Heart right ventricle (tissue), 16 donors: ENCODE data around the gene ZDBF2. TPM values are rescaled to one million over a fixed set of nuclear protein-coding genes. Genes with fewer than 3 reads are reported as not detected.

ENCODE experiments used
- ATAC-seq, 8 donors: fragments of 200-7000 bp; cut with Tn5 transposase; one replicate each; pipeline ENCODE4 v1.9.1; 2020; ENCODE audit warnings: mild to moderate bottlenecking in 8 of 8, moderate library complexity in 8 of 8, moderate number of reproducible peaks in 1 of 8
- DNase-seq, 2 donors: peaks; one replicate each; pipeline ENCODE4 v3.0.0-alpha.2; 2020
- H3K27ac ChIP-seq, 10 donors: fragments of 200-600 bp; sonication (generic) in 2 of 10; one replicate each; pipeline versions ENCODE4 v1.5.0 to v1.8.0; 2020 to 2022; ENCODE audit warnings: mild to moderate bottlenecking in 3 of 10
- H3K27me3 ChIP-seq, 7 donors: fragments of 200-600 bp; one replicate each; pipeline ENCODE4 v1.8.0; 2021 to 2022; ENCODE audit warnings: mild to moderate bottlenecking in 2 of 7
- H3K36me3 ChIP-seq, 9 donors: fragments of 200-600 bp; sonication (generic) in 1 of 9; one replicate each; pipeline versions ENCODE4 v1.5.0 to v1.8.0; 2020 to 2022; ENCODE audit warnings: mild to moderate bottlenecking in 2 of 9
- H3K4me1 ChIP-seq, 9 donors: fragments of 200-600 bp; sonication (generic) in 1 of 9; one replicate each; pipeline versions ENCODE4 v1.5.0 to v1.8.0; 2020 to 2022; ENCODE audit warnings: mild to moderate bottlenecking in 4 of 9
- H3K4me3 ChIP-seq, 10 donors: fragments of 200-600 bp; sonication (generic) in 2 of 10; one replicate each; pipeline versions ENCODE4 v1.5.0 to v1.8.0; 2020 to 2022; ENCODE audit warnings: mild to moderate bottlenecking in 7 of 10, moderate library complexity in 2 of 10
- H3K9me3 ChIP-seq, 11 donors: fragments of 200-600 bp in 10 of 11; sonication (generic) in 2 of 11; one replicate each; pipeline versions ENCODE4 v1.5.0 to v1.8.0; 2013 to 2022; ENCODE audit warnings: mild to moderate bottlenecking in 2 of 11, control low read depth in 1 of 11, moderate library complexity in 1 of 11
- CTCF ChIP-seq, 9 donors: fragments of 200-600 bp; sonication (generic) in 2 of 9; IDR thresholded peaks; one replicate each; pipeline versions ENCODE4 v1.5.0 to v1.8.0; 2021 to 2022; ENCODE audit warnings: antibody characterized with exemption in 9 of 9, mild to moderate bottlenecking in 5 of 9, moderate library complexity in 1 of 9
- WGBS, 2 donors: extraction: QIAGEN DNeasy Blood & Tissue Kit; methylation state at CpG; one replicate each; pipeline ENCODE4 v1.1.7; 2013; ENCODE audit warnings: inconsistent platforms in 1 of 2; 5-methylcytosine and 5-hydroxymethylcytosine counted together
- intact Hi-C, 10 donors: fragments of 100-400 bp; cut with DNase I; formaldehyde crosslinking; loops; one replicate each; pipeline versions ENCODE4 v1.11.1 to v1.14.2; 2022
- polyA plus RNA-seq, 2 donors: library from polyadenylated mRNA; stranded (reverse); fragments of 200-250 nt; gene quantifications; one replicate each; pipeline ENCODE4 v1.2.3, GENCODE V29; 2013
- total RNA-seq, 10 donors: library from RNA; stranded (reverse); fragmentation: NEBNext Ultra II Directional in 3 of 10; extraction: Animal tissue kit (Norgen Biotek cat#: 25700) in 3 of 10; gene quantifications; one replicate each; pipeline versions ENCODE4 v1.2.1 to v1.2.4, GENCODE V29; 2021 to 2023
- donor health status: Arrhythmogenic right ventricular cardiomyopathy.
- donor health status: ischemic (EF 13 %, LVEDD 7.1; RV severe dilation, severe dysfunction).
- donor health status: healthy with polysubstance abuse.
- donor health status: DM: no; HTN: yes; CAD: no.
- donor health status: DM: no; HTN: no; CAD: no.
- donor health status: ischemic (EF 25% LVEDD 6.9; RV normal size, moderate dysfunction).
- donor health status: ischemic (EF 25% LVEDD 5.7; RV mildly dilated, moderate dysfunction).
- donor health status: healthy.
- donor health status: DM: yes; HTN: yes; CAD: no.
- donor health status: Ischemic cardiomyopathy.
- donor health status: ischemic (EF 35%, LVEDD 5.7; RV mildly dilated, moderate dysfunction).
- donor health status: nonischemic (EF 11% LVEDD 7.7; RV severe dilation, severe dysfunction).
- donor health status: DM: yes; HTN: yes; CAD: no.
- donor health status: PGD.
- donor health status: ischemic (EF 29% LVEDD 5.4; RV normal size, mild dysfunction).
- donor health status: nonischemic (EF 23%, LVEDD 6.1; RV moderate dilation, normal function).

The ZDBF2 gene
- total and polyA plus RNA-seq, 12 donors: 0.72 to 15.6 (median 10.2) TPM

DNA sequence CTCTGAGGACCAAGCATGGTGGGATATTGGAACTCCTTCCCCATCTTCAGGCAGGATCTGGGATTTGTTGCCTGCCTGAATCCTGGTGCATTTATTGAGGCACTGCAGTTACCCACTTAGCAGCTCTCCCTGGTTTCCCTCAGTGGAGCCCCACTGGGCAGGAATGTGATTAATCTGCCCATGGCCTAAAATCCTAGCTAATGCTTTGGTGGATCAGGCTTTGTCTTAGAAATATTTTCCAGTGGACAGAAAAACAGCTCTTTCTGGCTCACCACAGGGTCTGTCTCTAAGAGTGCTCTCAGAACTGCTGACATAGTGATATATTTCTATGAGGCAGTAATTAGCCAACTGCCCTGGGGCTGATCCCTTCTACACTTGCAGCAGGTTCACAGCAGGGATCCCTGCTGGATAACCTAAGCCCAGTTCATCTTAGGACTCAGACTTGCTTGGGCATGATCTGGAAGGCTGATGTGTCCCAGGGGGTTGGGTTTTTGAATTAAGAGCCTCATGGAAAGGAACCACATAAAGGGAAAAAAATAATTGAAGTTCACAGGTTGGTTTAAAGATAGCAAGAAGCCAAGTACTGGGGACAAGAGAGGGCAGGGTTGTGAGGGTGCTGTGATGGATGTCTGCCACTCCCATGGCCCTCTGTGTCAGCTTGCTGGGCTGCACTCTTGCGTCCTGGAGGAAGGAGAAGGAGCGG lies 44.3 kb upstream of the ZDBF2 start:
- WGBS, 2 donors: 61 to 65% methylated on average over 2 of the region's 2 CpGs
- no peak overlapping the region for H3K27ac ChIP-seq
- H3K4me3 ChIP-seq: no peak overlapping the region
- no peaks in the 10 kb centered on the region for H3K36me3 ChIP-seq
- no peak for DNase-seq
- peaks cover 0 to 6% (median 0%) of the 10 kb centered on the region in 9 donors for H3K4me1 ChIP-seq
- intact Hi-C loops: no loop called here
- peaks cover 0 to 6% (median 0%) of the 10 kb centered on the region in 7 donors for H3K27me3 ChIP-seq
- no peak for TF ChIP-seq CTCF (IDR thresholded peaks at IDR 0.05)
- peaks cover 0 to 6% (median 0%) of the 10 kb centered on the region in 11 donors for H3K9me3 ChIP-seq
- ATAC-seq: no peak

GRCh38 chr2:206231669-206232286 lies 42.7 kb upstream of the ZDBF2 start:
- intact Hi-C loops: no loop called here
- Histone ChIP-seq H3K27ac (no peak overlapping the region), H3K9me3 (peaks cover 0 to 10% (median 0%) of the 10 kb centered on the region in 11 donors), H3K4me1 (peaks cover 0 to 6% (median 0%) of the 10 kb centered on the region in 9 donors), H3K36me3 (no peaks in the 10 kb centered on the region), H3K4me3 (no peak overlapping the region), H3K27me3 (peaks cover 0 to 4% (median 0%) of the 10 kb centered on the region in 7 donors)
- no peak for TF ChIP-seq CTCF (IDR thresholded peaks at IDR 0.05)
- DNase-seq: no peak
- 77 to 80% methylated on average over 6 of the region's 6 CpGs for WGBS, 2 donors
- no peak for ATAC-seq

GRCh38 chr2:206232287-206233035 lies 42.0 kb upstream of the ZDBF2 start:
- Histone ChIP-seq H3K9me3 (peaks cover 0 to 10% (median 0%) of the 10 kb centered on the region in 11 donors), H3K27ac (no peak overlapping the region), H3K4me3 (no peak overlapping the region), H3K36me3 (no peaks in the 10 kb centered on the region), H3K4me1 (peaks cover 0 to 6% (median 0%) of the 10 kb centered on the region in 9 donors), H3K27me3 (peaks cover 0 to 3% (median 0%) of the 10 kb centered on the region in 7 donors)
- intact Hi-C loops: no loop called here
- DNase-seq: no peak
- ATAC-seq: no peak
- WGBS, 2 donors: 63 to 73% methylated on average over 7 of the region's 7 CpGs
- no peak for TF ChIP-seq CTCF (IDR thresholded peaks at IDR 0.05)

- ATAC-seq (no peak), DNase-seq (no peak)
- H3K27me3 ChIP-seq: peaks cover 0 to 6% (median 0%) of the 10 kb centered on the region in 7 donors
- peaks cover 0 to 10% (median 0%) of the 10 kb centered on the region in 11 donors for H3K9me3 ChIP-seq
- intact Hi-C loops: no loop called here
- no peak overlapping the region for H3K4me3 ChIP-seq
- no peak for TF ChIP-seq CTCF (IDR thresholded peaks at IDR 0.05)
- no peaks in the 10 kb centered on the region for H3K36me3 ChIP-seq
- no peaks in the 10 kb centered on the region for H3K4me1 ChIP-seq
- H3K27ac ChIP-seq: no peak overlapping the region
Measured at GRCh38 chr2:206239157-206239556, 35.3 kb upstream of the ZDBF2 start.
